ENCODE data around the gene RHOBTB1.
A peak's percentile ranks its signal among the peaks of the same experiment; 100 is the strongest.

The RHOBTB1 gene

DNA sequence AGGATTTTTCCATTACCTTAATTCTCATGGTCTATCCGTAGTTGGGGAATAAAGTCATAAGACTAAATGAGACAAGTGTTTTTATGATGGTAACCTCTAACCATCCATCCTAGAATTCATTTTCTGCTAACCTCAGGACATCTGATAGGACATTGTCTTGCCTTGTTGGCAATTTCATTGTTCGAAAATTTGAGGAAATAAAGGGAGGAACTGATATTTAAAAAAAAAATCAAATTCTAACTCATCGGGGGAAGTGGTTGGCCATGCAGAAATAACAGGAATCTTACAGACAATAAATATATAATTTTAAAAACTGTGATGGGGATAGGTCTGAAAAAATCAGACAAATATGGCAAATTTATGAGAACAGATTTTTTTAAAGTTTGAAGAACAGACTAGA, 21.7 kb upstream of the RHOBTB1 start:
- H3K4me3 ChIP-seq (ENCODE audit: insufficient read depth, low read length, poor library complexity, severe bottlenecking), result no peak overlapping the region
- TF ChIP-seq, protein P1, sequence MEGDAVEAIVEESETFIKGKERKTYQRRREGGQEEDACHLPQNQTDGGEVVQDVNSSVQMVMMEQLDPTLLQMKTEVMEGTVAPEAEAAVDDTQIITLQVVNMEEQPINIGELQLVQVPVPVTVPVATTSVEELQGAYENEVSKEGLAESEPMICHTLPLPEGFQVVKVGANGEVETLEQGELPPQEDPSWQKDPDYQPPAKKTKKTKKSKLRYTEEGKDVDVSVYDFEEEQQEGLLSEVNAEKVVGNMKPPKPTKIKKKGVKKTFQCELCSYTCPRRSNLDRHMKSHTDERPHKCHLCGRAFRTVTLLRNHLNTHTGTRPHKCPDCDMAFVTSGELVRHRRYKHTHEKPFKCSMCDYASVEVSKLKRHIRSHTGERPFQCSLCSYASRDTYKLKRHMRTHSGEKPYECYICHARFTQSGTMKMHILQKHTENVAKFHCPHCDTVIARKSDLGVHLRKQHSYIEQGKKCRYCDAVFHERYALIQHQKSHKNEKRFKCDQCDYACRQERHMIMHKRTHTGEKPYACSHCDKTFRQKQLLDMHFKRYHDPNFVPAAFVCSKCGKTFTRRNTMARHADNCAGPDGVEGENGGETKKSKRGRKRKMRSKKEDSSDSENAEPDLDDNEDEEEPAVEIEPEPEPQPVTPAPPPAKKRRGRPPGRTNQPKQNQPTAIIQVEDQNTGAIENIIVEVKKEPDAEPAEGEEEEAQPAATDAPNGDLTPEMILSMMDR (IDR thresholded peaks at IDR 0.05; ENCODE audit: insufficient read depth, low read length, poor library complexity, severe bottlenecking), result no peak
- TF ChIP-seq EZH2phosphoT487 (conservative IDR thresholded peaks at IDR 0.05; ENCODE audit: low read length), result no peak
- H4K20me1 ChIP-seq (ENCODE audit: low read depth, low read length), result no peaks in the 10 kb centered on the region
- no peaks in the 10 kb centered on the region for H3K9me2 ChIP-seq (replicated peaks; ENCODE audit: insufficient read depth, low read length)
- H3K4me2 ChIP-seq (ENCODE audit: low read depth, low read length, poor library complexity, severe bottlenecking), result no peak overlapping the region
- no peaks in the 10 kb centered on the region for H3K36me3 ChIP-seq (ENCODE audit: low read length)
- no peak overlapping the region for H2AFZ ChIP-seq (ENCODE audit: low read depth, low read length, severe bottlenecking)
- no peak overlapping the region for H3K27ac ChIP-seq (ENCODE audit: low read depth, low read length)
- H3K9me3 ChIP-seq (ENCODE audit: insufficient read depth, low read length), result no peaks in the 10 kb centered on the region
- H3K79me2 ChIP-seq (ENCODE audit: insufficient read depth, low read length), result no peaks in the 10 kb centered on the region
- H3F3A ChIP-seq (ENCODE audit: insufficient read depth), result no peaks in the 10 kb centered on the region
- H3K9ac ChIP-seq (ENCODE audit: low read length), result no peak overlapping the region
- H3K27me3 ChIP-seq (ENCODE audit: low read length), result no peaks in the 10 kb centered on the region

DNA sequence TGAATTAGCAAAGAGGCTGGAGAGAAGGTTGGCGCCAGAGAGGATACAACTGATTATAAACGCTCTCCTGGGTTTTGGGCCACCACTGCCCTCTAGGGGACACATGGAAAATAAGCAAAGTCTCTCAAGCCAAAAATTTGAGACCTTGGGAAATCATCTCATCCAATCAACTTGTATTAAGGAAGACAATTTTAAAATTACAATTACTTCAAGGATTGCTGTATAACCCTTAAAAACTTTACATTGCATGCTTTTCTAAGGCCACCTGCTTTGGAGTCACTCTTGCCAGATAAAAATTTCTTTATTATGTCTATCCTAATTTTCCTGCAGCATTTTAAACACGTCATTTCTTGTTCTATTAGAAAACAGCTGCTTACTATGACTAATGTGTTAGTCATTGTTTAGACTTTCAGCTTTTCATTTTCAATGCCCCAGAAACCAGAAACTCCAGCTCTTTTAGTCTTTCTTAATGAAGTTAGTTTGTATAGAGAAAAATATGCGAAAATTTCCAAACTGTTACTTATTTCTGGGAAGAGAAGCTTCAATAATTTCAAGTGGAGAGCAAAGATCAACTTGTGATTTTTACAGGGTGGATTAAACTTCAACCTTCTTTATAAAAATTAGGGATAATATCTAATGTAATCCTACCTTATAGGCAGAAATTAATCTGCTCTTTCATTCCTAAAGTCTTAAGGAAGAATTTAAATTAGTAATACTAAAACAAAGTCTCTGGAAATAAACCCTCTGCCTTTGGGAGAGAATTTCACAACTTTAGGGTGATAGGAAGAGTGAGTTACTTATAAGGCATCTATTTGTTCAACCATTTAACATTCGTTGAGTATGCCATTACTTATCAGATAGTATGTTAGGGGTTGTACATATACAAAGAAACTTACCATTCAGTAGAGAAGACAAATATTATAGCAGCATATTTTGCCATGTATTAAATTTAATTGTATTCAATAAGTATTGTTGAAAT, 20.6 kb upstream of the RHOBTB1 start:
- no peak overlapping the region for H3K9ac ChIP-seq (ENCODE audit: low read length)
- H3K79me2 ChIP-seq (ENCODE audit: insufficient read depth, low read length), result no peaks in the 10 kb centered on the region
- H3K9me3 ChIP-seq (ENCODE audit: insufficient read depth, low read length), result no peaks in the 10 kb centered on the region
- H3K9me2 ChIP-seq (replicated peaks; ENCODE audit: insufficient read depth, low read length), result no peaks in the 10 kb centered on the region
- no peaks in the 10 kb centered on the region for H3K36me3 ChIP-seq (ENCODE audit: low read length)
- TF ChIP-seq, protein P1 (IDR thresholded peaks at IDR 0.05; ENCODE audit: insufficient read depth, low read length, poor library complexity, severe bottlenecking), result peak; percentile 47
- no peak for TF ChIP-seq EZH2phosphoT487 (conservative IDR thresholded peaks at IDR 0.05; ENCODE audit: low read length)
- no peak overlapping the region for H2AFZ ChIP-seq (ENCODE audit: low read depth, low read length, severe bottlenecking)
- no peaks in the 10 kb centered on the region for H4K20me1 ChIP-seq (ENCODE audit: low read depth, low read length)
- H3K27me3 ChIP-seq (ENCODE audit: low read length), result no peaks in the 10 kb centered on the region
- no peak overlapping the region for H3K4me3 ChIP-seq (ENCODE audit: insufficient read depth, low read length, poor library complexity, severe bottlenecking)
- no peak overlapping the region for H3K27ac ChIP-seq (ENCODE audit: low read depth, low read length)
- H3F3A ChIP-seq (ENCODE audit: insufficient read depth), result no peaks in the 10 kb centered on the region
- H3K4me2 ChIP-seq (ENCODE audit: low read depth, low read length, poor library complexity, severe bottlenecking), result no peak overlapping the region

DNA sequence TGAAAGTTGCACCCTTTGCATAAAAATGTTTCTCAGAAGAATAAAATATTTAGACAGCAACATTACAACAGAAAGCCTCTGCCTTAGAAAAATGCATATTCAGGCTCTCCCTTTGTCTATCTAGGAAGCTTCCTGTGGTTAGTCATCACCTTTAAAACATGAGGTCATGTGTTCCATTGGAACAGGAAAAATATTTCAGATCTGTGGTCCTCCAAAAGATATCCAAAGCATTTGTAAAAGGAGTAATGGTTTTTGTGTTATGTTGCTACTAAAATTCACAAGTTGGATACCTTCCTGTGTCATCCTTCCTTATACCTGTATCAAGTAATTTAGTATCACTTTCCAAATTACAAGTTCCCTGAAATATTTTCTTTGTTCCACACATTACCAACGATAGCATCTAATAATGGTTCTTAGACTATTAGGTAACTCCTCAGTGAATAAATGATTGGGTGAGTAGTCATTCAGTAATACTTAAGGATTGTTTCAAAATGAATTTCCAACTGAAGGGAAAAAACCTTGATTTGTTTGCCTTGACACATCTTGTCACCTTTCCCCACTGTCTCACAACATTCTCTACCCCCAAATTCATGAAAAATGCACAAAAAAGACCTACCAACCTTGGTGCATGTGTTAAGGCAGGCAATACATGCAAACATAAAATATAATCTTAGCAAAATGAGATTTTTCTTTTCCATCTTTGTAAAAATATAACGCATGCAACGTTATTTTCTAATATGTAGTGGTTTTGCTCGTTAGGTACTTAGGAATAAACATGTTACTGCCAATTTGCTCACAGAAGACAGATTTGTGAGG, 19.7 kb upstream of the RHOBTB1 start:
- H2AFZ ChIP-seq (ENCODE audit: low read depth, low read length, severe bottlenecking), result no peak overlapping the region
- no peaks in the 10 kb centered on the region for H3K9me2 ChIP-seq (replicated peaks; ENCODE audit: insufficient read depth, low read length)
- H3F3A ChIP-seq (ENCODE audit: insufficient read depth), result no peaks in the 10 kb centered on the region
- H3K79me2 ChIP-seq (ENCODE audit: insufficient read depth, low read length), result no peaks in the 10 kb centered on the region
- no peak overlapping the region for H3K4me3 ChIP-seq (ENCODE audit: insufficient read depth, low read length, poor library complexity, severe bottlenecking)
- H3K27me3 ChIP-seq (ENCODE audit: low read length), result no peaks in the 10 kb centered on the region
- H3K4me2 ChIP-seq (ENCODE audit: low read depth, low read length, poor library complexity, severe bottlenecking), result no peak overlapping the region
- H4K20me1 ChIP-seq (ENCODE audit: low read depth, low read length), result no peaks in the 10 kb centered on the region
- H3K36me3 ChIP-seq (ENCODE audit: low read length), result no peaks in the 10 kb centered on the region
- no peaks in the 10 kb centered on the region for H3K9me3 ChIP-seq (ENCODE audit: insufficient read depth, low read length)
- H3K9ac ChIP-seq (ENCODE audit: low read length), result no peak overlapping the region
- H3K27ac ChIP-seq (ENCODE audit: low read depth, low read length), result no peak overlapping the region
- no peak for TF ChIP-seq EZH2phosphoT487 (conservative IDR thresholded peaks at IDR 0.05; ENCODE audit: low read length)
- TF ChIP-seq, protein P1 (IDR thresholded peaks at IDR 0.05; ENCODE audit: insufficient read depth, low read length, poor library complexity, severe bottlenecking), result no peak

Data from SU-DHL-6 (cell line).